Smooth muscle cell (in vitro differentiated cells): ENCODE results near the gene PCF11. TPM values are rescaled to one million over a fixed set of nuclear protein-coding genes. Genes with fewer than 3 reads are reported as not detected.

ENCODE experiments used
- DNase-seq: peaks from one replicate; lab custom pipeline; 2025; ENCODE audit not compliant: unreplicated experiment; lab: John Stamatoyannopoulos, UW
- H2AFZ ChIP-seq: fragments of 200-600 bp; sonication (generic); 2 replicates; pipeline ENCODE4 v1.6.0; 2016; ENCODE audit warnings: antibody characterized with exemption, low read depth, mild to moderate bottlenecking
- H3F3A ChIP-seq: fragments of 200-600 bp; sonication (generic); 2 replicates; pipeline ENCODE4 v1.6.0; 2017; ENCODE audit warnings: antibody characterized with exemption, low read depth
- H3K27ac ChIP-seq: fragments of 200-600 bp; sonication (generic); 2 replicates; pipeline ENCODE4 v1.5.1; 2016; ENCODE audit warnings: low read depth, mild to moderate bottlenecking
- H3K27me3 ChIP-seq: fragments of 200-600 bp; sonication (generic); 2 replicates; pipeline ENCODE4 v1.6.1; 2016; ENCODE audit warnings: low read depth, mild to moderate bottlenecking
- H3K36me3 ChIP-seq: fragments of 200-600 bp; sonication (generic); 2 replicates; pipeline ENCODE4 v1.5.1; 2016; ENCODE audit warnings: low read depth
- H3K4me1 ChIP-seq: fragments of 200-600 bp; sonication (generic); 2 replicates; pipeline ENCODE4 v1.5.1; 2016; ENCODE audit warnings: low read depth
- H3K4me2 ChIP-seq: fragments of 200-600 bp; sonication (generic); 2 replicates; pipeline ENCODE4 v1.6.0; 2016; ENCODE audit warnings: mild to moderate bottlenecking
- H3K4me3 ChIP-seq: fragments of 200-600 bp; sonication (generic); 2 replicates; pipeline ENCODE4 v1.5.1; 2016; ENCODE audit warnings: mild to moderate bottlenecking
- H3K79me2 ChIP-seq: fragments of 200-600 bp; sonication (generic); 2 replicates; pipeline ENCODE4 v1.6.0; 2016; ENCODE audit warnings: low read depth, mild to moderate bottlenecking
- H3K9ac ChIP-seq: fragments of 200-600 bp; sonication (generic); 2 replicates; pipeline ENCODE4 v1.6.0; 2016; ENCODE audit warnings: low read depth
- H3K9me3 ChIP-seq: fragments of 200-600 bp; sonication (generic); replicated peaks from 2 replicates; pipeline ENCODE4 v1.5.1; 2016; ENCODE audit warnings: low read depth
- H4K20me1 ChIP-seq: fragments of 200-600 bp; sonication (generic); 2 replicates; pipeline ENCODE4 v1.6.0; 2016; ENCODE audit warnings: low read depth
- WGBS: methylation state at CpG from one replicate; pipeline ENCODE4 v1.1.7; 2016; ENCODE audit warnings: low lambda C conversion rate; 5-methylcytosine and 5-hydroxymethylcytosine counted together
- polyA plus RNA-seq: library from polyadenylated mRNA; unstranded; fragments of >200 nt; fragmentation: Nextera tagmentation; extraction: Ambion mirVana; gene quantifications from 2 replicates; pipeline ENCODE4 v1.2.1, GENCODE V29; 2016
- total RNA-seq: library from RNA; depleted of rRNA; stranded (reverse); fragments of >200 nt; gene quantifications from 2 replicates; pipeline ENCODE4 v1.2.3, GENCODE V29; 2014
- TF ChIP-seq, protein P1 (sequence below): fragments of 200-600 bp; sonication (generic); IDR thresholded peaks from 2 replicates; pipeline ENCODE4 v1.5.1; 2017; ENCODE audit warnings: borderline replicate concordance, mild to moderate bottlenecking, antibody characterized with exemption; ENCODE audit not compliant: insufficient read depth, poor library complexity, severe bottlenecking

PCF11 gene
- total and polyA plus RNA-seq, 2 experiments from 2014 or later: 17.5 to 56.7 TPM

DNA sequence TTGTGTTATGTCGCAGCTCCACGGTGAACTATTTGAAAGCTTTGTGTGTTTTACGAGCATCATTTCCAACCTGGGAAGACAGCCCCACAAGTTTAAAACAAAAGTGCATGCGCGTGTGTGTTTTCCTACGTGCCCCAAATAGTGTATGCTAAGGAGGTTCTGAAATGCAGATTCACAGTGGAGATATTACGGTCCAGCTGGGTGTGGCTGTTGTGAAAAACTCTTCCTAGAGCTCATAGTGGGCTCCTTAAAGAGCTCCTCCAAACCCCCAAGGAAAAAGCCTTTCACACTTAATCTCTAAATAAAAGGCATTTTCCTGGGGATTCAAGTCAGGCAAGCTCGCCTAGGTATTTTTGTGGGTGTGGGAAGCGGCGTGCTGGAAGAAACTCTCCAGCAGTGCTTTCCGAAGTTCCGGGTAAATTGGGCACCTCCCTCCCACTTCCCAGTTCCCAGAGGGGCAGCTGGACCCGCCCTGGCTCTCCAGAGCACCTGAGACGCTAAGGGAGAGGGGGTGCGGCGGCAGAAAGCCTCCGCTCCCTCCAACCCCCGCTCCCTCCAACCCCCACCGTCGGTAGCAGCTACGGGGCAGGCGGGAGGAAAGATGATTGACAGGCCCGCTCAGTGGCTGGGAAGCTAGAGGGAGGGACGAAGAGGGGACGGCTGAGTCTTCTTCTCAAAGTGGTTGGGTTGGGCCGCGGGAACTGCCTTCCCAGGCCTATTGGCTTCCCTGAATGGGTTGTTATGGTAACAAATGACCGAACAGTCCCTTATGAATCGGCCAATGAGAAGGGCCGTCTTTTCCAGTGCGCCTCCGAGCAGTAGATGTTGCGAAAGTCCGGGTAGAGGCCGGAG, 561 bp upstream of the PCF11 start:
- TF ChIP-seq, protein P1, sequence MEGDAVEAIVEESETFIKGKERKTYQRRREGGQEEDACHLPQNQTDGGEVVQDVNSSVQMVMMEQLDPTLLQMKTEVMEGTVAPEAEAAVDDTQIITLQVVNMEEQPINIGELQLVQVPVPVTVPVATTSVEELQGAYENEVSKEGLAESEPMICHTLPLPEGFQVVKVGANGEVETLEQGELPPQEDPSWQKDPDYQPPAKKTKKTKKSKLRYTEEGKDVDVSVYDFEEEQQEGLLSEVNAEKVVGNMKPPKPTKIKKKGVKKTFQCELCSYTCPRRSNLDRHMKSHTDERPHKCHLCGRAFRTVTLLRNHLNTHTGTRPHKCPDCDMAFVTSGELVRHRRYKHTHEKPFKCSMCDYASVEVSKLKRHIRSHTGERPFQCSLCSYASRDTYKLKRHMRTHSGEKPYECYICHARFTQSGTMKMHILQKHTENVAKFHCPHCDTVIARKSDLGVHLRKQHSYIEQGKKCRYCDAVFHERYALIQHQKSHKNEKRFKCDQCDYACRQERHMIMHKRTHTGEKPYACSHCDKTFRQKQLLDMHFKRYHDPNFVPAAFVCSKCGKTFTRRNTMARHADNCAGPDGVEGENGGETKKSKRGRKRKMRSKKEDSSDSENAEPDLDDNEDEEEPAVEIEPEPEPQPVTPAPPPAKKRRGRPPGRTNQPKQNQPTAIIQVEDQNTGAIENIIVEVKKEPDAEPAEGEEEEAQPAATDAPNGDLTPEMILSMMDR: no peak
- Histone ChIP-seq H2AFZ (peak overlapping the region; percentile 80), H3K27me3 (no peaks in the 10 kb centered on the region), H3K4me2 (peak overlapping the region; percentile 83), H3K27ac (peak overlapping the region; percentile 81), H3K79me2 (peaks cover 43% of the 10 kb centered on the region), H4K20me1 (peaks cover 43% of the 10 kb centered on the region), H3F3A (peaks cover 3% of the 10 kb centered on the region), H3K9ac (peak overlapping the region; percentile 71), H3K36me3 (no peaks in the 10 kb centered on the region), H3K9me3 (no peaks in the 10 kb centered on the region), H3K4me1 (peaks cover 24% of the 10 kb centered on the region), H3K4me3 (peak overlapping the region; percentile 65)
- WGBS: 2% methylated on average over 33 of the region's 35 CpGs
- DNase-seq: peak; percentile 97

DNA sequence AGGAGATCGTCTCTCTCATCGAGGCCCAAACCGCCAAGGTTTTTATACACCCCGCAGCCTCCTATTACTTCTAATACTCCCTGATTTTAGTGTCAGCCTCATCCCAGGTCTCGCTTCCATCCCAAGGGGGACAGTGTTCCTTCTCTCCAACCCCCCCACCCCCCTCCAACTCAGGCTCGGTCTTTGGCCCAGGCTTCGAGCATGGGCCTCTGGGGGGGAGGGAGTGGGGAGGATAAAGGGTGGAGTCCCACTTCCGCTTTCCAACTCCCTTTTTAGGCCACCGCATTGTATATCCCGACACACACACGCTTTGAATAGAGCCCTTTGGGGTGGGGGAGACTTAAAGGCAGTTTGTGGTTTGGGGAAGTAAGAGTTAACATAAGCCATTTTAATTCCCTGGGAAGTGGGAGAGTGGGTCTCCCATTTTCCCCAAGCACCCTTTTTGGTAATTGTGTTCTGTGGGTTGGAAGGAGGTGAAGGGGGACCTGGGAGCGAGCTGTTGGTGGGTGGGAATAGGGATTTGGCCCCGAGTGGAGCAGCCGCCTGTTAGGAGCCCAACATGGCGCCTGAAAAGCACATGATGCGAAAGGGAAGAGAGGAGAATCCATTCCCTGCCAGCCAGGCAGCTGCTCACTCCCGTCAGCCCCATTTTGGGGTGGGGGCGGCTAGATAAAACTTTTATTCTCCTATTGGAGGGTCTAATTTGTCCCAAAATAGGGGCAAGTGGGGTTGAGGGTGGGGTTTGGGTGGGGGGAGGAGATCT, 844 bp downstream of the PCF11 start:
- Histone ChIP-seq H2AFZ (no peak overlapping the region), H3K27ac (peak overlapping the region; percentile 98), H3K4me3 (peak overlapping the region; percentile 98), H3K36me3 (no peaks in the 10 kb centered on the region), H3K9ac (peak overlapping the region; percentile 97), H4K20me1 (peaks cover 58% of the 10 kb centered on the region), H3K4me2 (peak overlapping the region; percentile 100), H3K4me1 (peaks cover 25% of the 10 kb centered on the region), H3K27me3 (no peaks in the 10 kb centered on the region), H3K9me3 (no peaks in the 10 kb centered on the region), H3K79me2 (peaks cover 57% of the 10 kb centered on the region), H3F3A (peaks cover 3% of the 10 kb centered on the region)
- WGBS: under 1% methylated on average over 18 of the region's 18 CpGs
- TF ChIP-seq, protein P1: no peak
- no peak for DNase-seq

DNA sequence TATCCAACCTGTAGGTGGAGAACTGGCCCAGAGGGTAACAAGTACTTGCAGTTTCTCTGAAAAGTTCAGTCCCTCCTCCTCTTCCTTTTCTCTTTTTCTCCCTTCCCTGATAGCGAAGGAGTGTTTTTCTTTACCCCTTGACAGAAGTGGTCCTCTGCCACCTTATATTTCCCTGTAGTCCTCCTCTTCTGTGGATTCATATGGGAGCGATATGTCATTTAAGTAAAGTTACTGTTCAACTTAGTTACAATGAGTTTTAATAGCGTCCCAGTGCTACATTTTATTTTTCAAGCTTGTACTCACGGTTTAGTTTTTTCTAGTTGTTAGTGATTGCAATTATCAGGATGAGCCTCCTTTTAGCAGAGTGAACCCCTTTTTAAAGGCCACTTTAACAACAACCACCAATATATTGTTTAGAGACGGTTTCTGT, 1.4 kb downstream of the PCF11 start:
- Histone ChIP-seq H3K9me3 (no peaks in the 10 kb centered on the region), H3K79me2 (peaks cover 63% of the 10 kb centered on the region), H3K27me3 (no peaks in the 10 kb centered on the region), H3K36me3 (no peaks in the 10 kb centered on the region), H2AFZ (no peak overlapping the region), H3K4me2 (peak overlapping the region; percentile 100), H3K4me1 (peaks cover 25% of the 10 kb centered on the region), H3K9ac (peak overlapping the region; percentile 97), H3K27ac (peak overlapping the region; percentile 98), H3F3A (peaks cover 3% of the 10 kb centered on the region), H3K4me3 (peak overlapping the region; percentile 98), H4K20me1 (peaks cover 59% of the 10 kb centered on the region)
- no peak for DNase-seq
- TF ChIP-seq, protein P1: no peak
- 1% methylated on average over 5 of the region's 5 CpGs for WGBS
